ENCODE results near the gene GNA12. TPM values are rescaled to one million over a fixed set of nuclear protein-coding genes. Genes with fewer than 3 reads are reported as not detected.

Gene GNA12
- total and polyA plus RNA-seq, 2 of the 4 experiments (the other 2 are of a cell fraction) = 14.3 to 93.9 TPM

GRCh38 chr7:2699289-2699620 is 144.9 kb downstream of the GNA12 start:
- BruUV-seq (replicated peaks) = no TSS peak
- no peaks in the 10 kb centered on the region for H3K9me1 ChIP-seq (ENCODE audit: insufficient read depth, low read length)
- peaks cover 6% of the 10 kb centered on the region; the same call in 1 of the 2 replicates for H3K27me3 ChIP-seq (ENCODE audit: control insufficient read depth, insufficient read depth, low read length)
- WGBS, 2 experiments (ENCODE audit: extremely low coverage in 2 of 2, insufficient read length in 1 of 2) = 64% methylated on average over 4 of the region's 15 CpGs; no CpG with 5 or more reads in 1 of the 2 experiments
- H2AK9ac ChIP-seq (replicated peaks; ENCODE audit: low read depth, low read length, poor library complexity) = no peak overlapping the region
- peak overlapping the region; percentile 43 for H2AFZ ChIP-seq (replicated peaks; ENCODE audit: low read length, poor library complexity)
- no peaks in the 10 kb centered on the region for H4K20me1 ChIP-seq (ENCODE audit: insufficient read depth, low read length)
- no peak for ATAC-seq (ENCODE audit: low read depth)
- no peaks in the 10 kb centered on the region for H3K36me3 ChIP-seq (ENCODE audit: control insufficient read depth, insufficient read depth, low read length)
- H3K4ac ChIP-seq (ENCODE audit: low read depth, low read length) = no peak overlapping the region
- no peak for DNase-seq
- TF ChIP-seq CEBPB (IDR thresholded peaks at IDR 0.05; ENCODE audit: low read depth, low read length) (no peak), RFX5 (IDR thresholded peaks at IDR 0.05; ENCODE audit: low read depth, low read length) (no peak), USF2 (IDR thresholded peaks at IDR 0.05; ENCODE audit: low read depth, low read length) (no peak), NFE2L2 (IDR thresholded peaks at IDR 0.05; ENCODE audit: low read depth, low read length) (no peak), CHD1 (IDR thresholded peaks at IDR 0.05; ENCODE audit: low read depth, low read length) (no peak), MAFK (IDR thresholded peaks at IDR 0.05; ENCODE audit: low read depth, low read length) (no peak), FOS (IDR thresholded peaks at IDR 0.05; ENCODE audit: low read depth, low read length) (no peak), SMC3 (IDR thresholded peaks at IDR 0.05; ENCODE audit: low read depth, low read length) (no peak), RCOR1 (IDR thresholded peaks at IDR 0.05; ENCODE audit: insufficient replicate concordance, low read length) (no peak), RAD21 (IDR thresholded peaks at IDR 0.05; ENCODE audit: low read length) (no peak), BHLHE40 (IDR thresholded peaks at IDR 0.05; ENCODE audit: low read depth, low read length) (no peak)
- no peak overlapping the region for H3K56ac ChIP-seq (ENCODE audit: extremely low read depth, insufficient read depth, low read length)
- POLR2A ChIA-PET (ENCODE audit: unreplicated experiment) = no interaction called here
- no peak overlapping the region for H3K27ac ChIP-seq (ENCODE audit: insufficient read depth, low read length)
- no peak overlapping the region for H2BK15ac ChIP-seq (ENCODE audit: low read depth, low read length)
- no peak overlapping the region for H3K23ac ChIP-seq (ENCODE audit: low read depth, low read length)
- H2BK20ac ChIP-seq (ENCODE audit: low read depth, low read length) = no peak overlapping the region
- no peak overlapping the region for H4K5ac ChIP-seq (ENCODE audit: low read depth, low read length)
- H4K91ac ChIP-seq (ENCODE audit: insufficient read depth, low read depth, low read length) = no peak overlapping the region
- no peaks in the 10 kb centered on the region; the same call in 1 of the 2 replicates for H3K4me1 ChIP-seq (ENCODE audit: control insufficient read depth, insufficient read depth, low read length)
- CTCF ChIA-PET = no interaction called here
- dilution Hi-C loops (cut with HindIII; ENCODE audit: low sequenced_read_pairs, unreplicated experiment) (no loop called here), in situ Hi-C loops (cut with MboI; ENCODE audit: low sequenced_read_pairs) (loop anchor here (25.0 kb wide), 1 partner anchor 463 kb away; no protein-coding TSS in a partner anchor), intact Hi-C loops (cut with micrococcal nuclease) (no loop called here)
- H2AK5ac ChIP-seq (ENCODE audit: low read depth, low read length) = no peak overlapping the region
- H3K18ac ChIP-seq (ENCODE audit: low read depth, low read length) = no peak overlapping the region
- H3K14ac ChIP-seq (replicated peaks; ENCODE audit: low read depth, low read length) = no peak overlapping the region
- no peak overlapping the region for H3K4me2 ChIP-seq (ENCODE audit: low read depth, low read length)
- no peaks in the 10 kb centered on the region for H3K79me1 ChIP-seq (ENCODE audit: low read depth in 1 of 2, low read length in 2 of 2)
- H3K9ac ChIP-seq (ENCODE audit: low read depth, low read length) = no peak overlapping the region
- no peak overlapping the region for H4K8ac ChIP-seq (ENCODE audit: low read depth in 2 of 2, low read length in 2 of 2)
- no peak overlapping the region for H2BK5ac ChIP-seq (ENCODE audit: low read depth, low read length, poor library complexity, severe bottlenecking)
- no peak overlapping the region for H3K4me3 ChIP-seq (ENCODE audit: insufficient read depth, low read depth, low read length)
- H3K9me3 ChIP-seq (ENCODE audit: control insufficient read depth, insufficient read depth, low read length) = no peaks in the 10 kb centered on the region
- no peak overlapping the region for H2BK120ac ChIP-seq (ENCODE audit: low read depth, low read length)

Measured in IMR-90 (cell line).